Natural killer cell treated with Interleukin-12 subunit alpha and Interleukin-12 subunit beta and Interleukin-15 and Interleukin-18, amount 100 ng/mL, for 72 hours (primary cell): ENCODE measurements around the gene UBE2S. TPM values are rescaled to one million over a fixed set of nuclear protein-coding genes. Genes with fewer than 3 reads are reported as not detected.
A peak's percentile ranks its signal among the peaks of the same experiment; 100 is the strongest.
"Not testable (repeated sequence)": the region's sequence is repeated elsewhere in the genome, so short reads cannot be mapped to it uniquely, and the experiment has no call there.

Experiments used
- ATAC-seq, 2 donors: fragments of 150-1000 bp; cut with Tn5 transposase in 1 of 2; sonication (Bioruptor Pico), chemical (Tn5 transposase) in 1 of 2; 2 replicates each; pipeline ENCODE4 v1.10.0; 2021
- DNase-seq: peaks from one replicate; pipeline ENCODE4 v3.0.0; 2022; ENCODE audit warnings: low spot score
- H3K27ac Mint-ChIP-seq, 2 donors: 1 replicate in 1 of 2; 2 replicates in 1 of 2; pipeline ENCODE4 v1.8.0; 2022; ENCODE audit warnings: mixed read lengths in 2 of 2, mild to moderate bottlenecking in 1 of 2, moderate library complexity in 1 of 2
- H3K27me3 Mint-ChIP-seq, 2 donors: 1 replicate in 1 of 2; 2 replicates in 1 of 2; pipeline ENCODE4 v1.8.0; 2022; ENCODE audit warnings: mixed read lengths in 2 of 2
- H3K36me3 Mint-ChIP-seq: one replicate; pipeline ENCODE4 v1.8.0; 2022; ENCODE audit warnings: mixed read lengths
- H3K4me1 Mint-ChIP-seq, 2 donors: 1 replicate in 1 of 2; 2 replicates in 1 of 2; pipeline ENCODE4 v1.8.0; 2022; ENCODE audit warnings: low read depth in 2 of 2, mixed read lengths in 2 of 2, mild to moderate bottlenecking in 1 of 2
- H3K4me3 Mint-ChIP-seq: one replicate; pipeline ENCODE4 v1.8.0; 2022; ENCODE audit warnings: mixed read lengths
- H3K9me3 Mint-ChIP-seq: 2 replicates; pipeline ENCODE4 v1.8.0; 2022; ENCODE audit warnings: mixed read lengths
- total RNA-seq, 2 donors: library from RNA; stranded (reverse); gene quantifications; one replicate each; pipeline ENCODE4 v1.2.3, GENCODE V29; 2022

The UBE2S gene
- total RNA-seq, 2 donors from 2014 or later, result 247 to 423 TPM

DNA sequence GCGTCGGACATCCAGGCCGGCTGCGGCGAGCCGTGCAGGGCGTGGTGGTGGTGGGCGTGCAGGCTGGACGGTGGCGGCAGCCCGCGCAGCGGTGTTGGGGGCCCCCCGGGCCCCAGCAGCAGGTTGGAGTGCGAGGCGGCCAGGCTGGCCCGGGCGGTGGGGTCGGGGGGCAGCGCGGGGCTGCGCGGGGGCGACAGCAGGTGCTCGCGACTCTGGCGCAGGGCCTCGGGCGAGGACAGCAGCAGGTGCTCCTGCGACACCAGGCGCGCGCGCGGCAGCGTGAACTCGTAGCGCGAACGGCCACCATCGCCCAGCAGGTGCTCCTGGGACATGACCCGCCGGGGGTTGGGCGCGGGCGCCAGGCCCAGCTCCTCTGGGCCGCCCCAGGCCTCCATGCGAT lies 25.7 kb upstream of the UBE2S start:
- ATAC-seq, result no peak
- no peak overlapping the region for H3K4me3 Mint-ChIP-seq
- no peaks in the 10 kb centered on the region for H3K36me3 Mint-ChIP-seq
- peaks cover 0 to 2% of the 10 kb centered on the region in 2 donors for H3K4me1 Mint-ChIP-seq
- no peak overlapping the region for H3K27ac Mint-ChIP-seq
- no peak for DNase-seq
- no peaks in the 10 kb centered on the region for H3K9me3 Mint-ChIP-seq
- H3K27me3 Mint-ChIP-seq, result peaks cover 20 to 32% of the 10 kb centered on the region in 2 donors

GRCh38 chr19:55432241-55432959 lies 24.8 kb upstream of the UBE2S start:
- Mint-ChIP-seq H3K36me3 (no peaks in the 10 kb centered on the region), H3K27ac (no peak overlapping the region), H3K4me1 (peaks cover 0 to 2% of the 10 kb centered on the region in 2 donors), H3K27me3 (peaks cover 18 to 31% of the 10 kb centered on the region in 2 donors), H3K9me3 (no peaks in the 10 kb centered on the region), H3K4me3 (no peak overlapping the region)
- DNase-seq (no peak), ATAC-seq (no peak)

DNA sequence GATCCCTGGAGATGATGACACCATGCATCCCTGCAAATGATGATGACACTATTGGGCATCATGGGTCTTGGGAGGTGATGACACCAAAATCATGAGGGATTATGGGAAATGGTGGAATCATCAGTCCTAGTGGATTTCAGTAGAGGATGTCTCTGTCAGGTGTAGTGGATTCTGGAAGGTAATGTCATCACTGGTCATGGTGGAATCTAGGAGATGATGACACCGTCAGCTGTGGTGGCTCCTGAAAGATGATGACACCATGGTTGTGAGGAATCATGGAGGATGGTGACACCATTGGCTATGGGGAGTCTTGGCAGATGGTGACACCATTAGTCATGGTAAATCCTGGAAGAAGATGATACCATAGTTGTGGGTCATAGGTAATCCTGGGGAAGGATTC lies 23.6 kb upstream of the UBE2S start:
- no peak for ATAC-seq
- no peak overlapping the region for H3K27ac Mint-ChIP-seq
- peaks cover 0 to 2% of the 10 kb centered on the region in 2 donors for H3K4me1 Mint-ChIP-seq
- H3K9me3 Mint-ChIP-seq, result no peaks in the 10 kb centered on the region
- no peaks in the 10 kb centered on the region for H3K36me3 Mint-ChIP-seq
- no peak overlapping the region for H3K4me3 Mint-ChIP-seq
- no peak for DNase-seq
- peaks cover 14 to 24% of the 10 kb centered on the region in 2 donors for H3K27me3 Mint-ChIP-seq

GRCh38 chr19:55426042-55426441 lies 18.5 kb upstream of the UBE2S start:
- no peaks in the 10 kb centered on the region for H3K9me3 Mint-ChIP-seq
- H3K4me3 Mint-ChIP-seq, result no peak overlapping the region
- ATAC-seq, result no peak
- H3K27me3 Mint-ChIP-seq, result peaks cover 9 to 18% of the 10 kb centered on the region in 2 donors
- no peak overlapping the region for H3K27ac Mint-ChIP-seq
- H3K36me3 Mint-ChIP-seq, result no peaks in the 10 kb centered on the region
- no peak for DNase-seq
- peaks cover 4 to 6% of the 10 kb centered on the region in 2 donors for H3K4me1 Mint-ChIP-seq

GRCh38 chr19:55424518-55424917 lies 16.9 kb upstream of the UBE2S start:
- no peak for DNase-seq
- Mint-ChIP-seq H3K27ac (no peak overlapping the region), H3K9me3 (no peaks in the 10 kb centered on the region), H3K4me1 (peaks cover 4 to 6% of the 10 kb centered on the region in 2 donors), H3K36me3 (no peaks in the 10 kb centered on the region), H3K27me3 (peaks cover 7 to 20% of the 10 kb centered on the region in 2 donors), H3K4me3 (no peak overlapping the region)
- no peak for ATAC-seq

DNA sequence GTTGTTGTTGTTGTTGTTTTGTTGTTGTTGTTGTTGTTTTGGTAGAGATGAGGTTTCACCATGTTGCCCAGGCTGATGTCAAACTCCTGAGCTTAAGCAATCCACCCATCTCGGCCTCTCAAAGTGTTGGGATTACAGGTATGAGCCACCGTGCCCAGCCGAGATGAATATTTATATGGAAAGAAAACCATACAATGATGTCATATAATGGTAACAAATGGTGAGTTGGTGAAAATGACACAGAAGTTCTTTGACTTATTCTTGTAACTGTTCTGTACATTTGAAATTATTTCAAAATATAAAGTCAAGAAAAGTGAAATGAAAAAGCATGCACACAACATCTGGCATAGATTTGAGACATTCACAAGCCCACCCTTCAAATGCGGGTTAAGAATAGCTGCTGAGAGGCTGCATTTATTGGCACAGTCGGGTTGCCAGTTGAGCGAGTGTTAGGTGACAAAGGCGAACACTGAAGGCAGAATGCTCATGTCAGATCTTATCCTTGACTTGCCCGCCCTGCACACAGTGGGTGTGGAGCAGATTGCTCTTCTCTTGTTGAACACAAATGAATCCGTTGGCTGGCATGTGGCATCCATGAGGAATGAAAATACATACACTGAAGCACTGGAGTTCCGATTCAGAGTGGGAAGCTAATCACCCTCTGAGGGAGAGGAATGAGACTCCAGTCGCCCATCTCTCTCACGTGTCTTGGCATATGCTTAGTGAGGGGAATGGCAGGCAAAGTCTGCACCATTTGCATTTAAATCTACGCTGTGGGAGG lies 15.8 kb upstream of the UBE2S start:
- no peak for ATAC-seq
- no peak overlapping the region for H3K27ac Mint-ChIP-seq
- H3K27me3 Mint-ChIP-seq, result peaks cover 3 to 20% of the 10 kb centered on the region in 2 donors

GRCh38 chr19:55421281-55421680 lies 13.7 kb upstream of the UBE2S start:
- peak in 1 of 2 donors; percentile 61 for ATAC-seq
- H3K27me3 Mint-ChIP-seq, result peaks cover 6 to 20% of the 10 kb centered on the region in 2 donors
- H3K4me3 Mint-ChIP-seq, H3K9me3 Mint-ChIP-seq, DNase-seq, H3K27ac Mint-ChIP-seq, H3K4me1 Mint-ChIP-seq, H3K36me3 Mint-ChIP-seq: not testable (repeated sequence)

More for the DNA sequence above, 15.8 kb upstream of the UBE2S start:
- DNase-seq, result no peak
- Mint-ChIP-seq H3K4me1 (peaks cover 4 to 6% of the 10 kb centered on the region in 2 donors), H3K36me3 (no peaks in the 10 kb centered on the region), H3K4me3 (no peak overlapping the region), H3K9me3 (no peaks in the 10 kb centered on the region)

GRCh38 chr19:55419624-55420236 lies 12.1 kb upstream of the UBE2S start:
- Mint-ChIP-seq H3K9me3 (no peaks in the 10 kb centered on the region), H3K36me3 (no peaks in the 10 kb centered on the region), H3K27ac (no peak overlapping the region), H3K27me3 (peaks cover 6 to 15% of the 10 kb centered on the region in 2 donors), H3K4me3 (no peak overlapping the region), H3K4me1 (peaks cover 4 to 6% of the 10 kb centered on the region in 2 donors)
- DNase-seq (no peak), ATAC-seq (peak in 1 of 2 donors; percentile 24)

- H3K4me1 Mint-ChIP-seq, result peaks cover 4 to 6% of the 10 kb centered on the region in 2 donors
- H3K27me3 Mint-ChIP-seq, result peaks cover 6 to 10% of the 10 kb centered on the region in 2 donors
- no peaks in the 10 kb centered on the region for H3K9me3 Mint-ChIP-seq
- H3K27ac Mint-ChIP-seq, result no peak overlapping the region
- no peak overlapping the region for H3K4me3 Mint-ChIP-seq
- DNase-seq (no peak), ATAC-seq (peak in 1 of 2 donors; percentile 24)
- no peaks in the 10 kb centered on the region for H3K36me3 Mint-ChIP-seq
Measured at GRCh38 chr19:55419103-55419502, 11.5 kb upstream of the UBE2S start.

- H3K27me3 Mint-ChIP-seq, result peaks cover 6% of the 10 kb centered on the region in 2 donors
- no peak overlapping the region for H3K4me3 Mint-ChIP-seq
- DNase-seq (no peak), ATAC-seq (peak; percentile 67 to 70)
- no peak overlapping the region for H3K27ac Mint-ChIP-seq
- H3K4me1 Mint-ChIP-seq, result peaks cover 4 to 6% of the 10 kb centered on the region in 2 donors
- H3K36me3 Mint-ChIP-seq, result no peaks in the 10 kb centered on the region
- H3K9me3 Mint-ChIP-seq, result no peaks in the 10 kb centered on the region
Measured at GRCh38 chr19:55418185-55418584, 10.6 kb upstream of the UBE2S start.

- Mint-ChIP-seq H3K27ac (no peak overlapping the region), H3K9me3 (no peaks in the 10 kb centered on the region), H3K4me1 (peaks cover 28% of the 10 kb centered on the region in 2 donors), H3K27me3 (no peaks in the 10 kb centered on the region), H3K4me3 (peak overlapping the region; percentile 51), H3K36me3 (peaks cover 14% of the 10 kb centered on the region)
- DNase-seq (no peak), ATAC-seq (no peak)
Measured at GRCh38 chr19:55410168-55410567, 2.6 kb upstream of the UBE2S start.

DNA sequence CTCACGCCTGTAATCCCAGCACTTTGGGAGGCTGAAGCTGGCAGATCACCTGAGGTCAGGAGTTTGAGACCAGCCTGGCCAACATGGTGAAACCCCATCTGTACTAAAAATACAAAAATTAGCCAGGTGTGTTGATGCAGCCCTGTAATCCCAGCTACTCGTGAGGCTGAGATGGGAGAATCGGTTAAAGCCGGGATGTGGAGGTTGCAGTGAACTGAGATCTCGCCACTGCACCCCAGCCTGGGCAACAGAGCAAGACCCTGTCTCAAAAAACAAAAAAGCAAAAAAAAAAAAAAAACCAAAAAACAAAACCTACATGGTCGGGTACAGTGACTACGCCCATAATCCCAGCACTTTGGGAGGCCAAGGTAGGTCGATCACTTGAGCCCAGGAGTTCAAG lies 1.6 kb upstream of the UBE2S start:
- not testable (repeated sequence) for DNase-seq, ATAC-seq, H3K27me3 Mint-ChIP-seq, H3K9me3 Mint-ChIP-seq
- H3K27ac Mint-ChIP-seq, result peak overlapping the region in 1 of 2 donors; percentile 95
- peak overlapping the region; percentile 96 for H3K4me3 Mint-ChIP-seq
- H3K36me3 Mint-ChIP-seq, result peaks cover 14% of the 10 kb centered on the region
- peaks cover 28% of the 10 kb centered on the region in 2 donors for H3K4me1 Mint-ChIP-seq

DNA sequence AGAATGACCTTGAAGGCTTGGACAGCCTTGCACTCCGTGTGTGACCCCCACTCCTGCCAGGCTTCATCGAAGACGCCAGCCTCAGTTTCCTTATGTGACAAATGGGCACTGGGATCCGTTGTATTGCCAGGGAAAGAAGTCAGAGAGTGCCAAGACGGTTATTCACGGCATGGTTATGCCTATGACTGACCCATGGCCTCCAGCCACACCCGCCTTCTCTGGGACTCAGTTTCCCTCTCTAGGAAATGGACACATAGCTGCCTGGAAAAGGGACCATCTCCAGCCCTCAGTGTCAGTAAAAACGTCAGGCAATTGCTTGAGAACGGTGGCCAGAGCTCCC lies 915 bp upstream of the UBE2S start:
- Mint-ChIP-seq H3K27ac (peak overlapping the region; percentile 95 to 97), H3K27me3 (no peaks in the 10 kb centered on the region), H3K4me1 (peaks cover 28% of the 10 kb centered on the region in 2 donors), H3K4me3 (peak overlapping the region; percentile 96), H3K36me3 (peaks cover 14% of the 10 kb centered on the region), H3K9me3 (no peaks in the 10 kb centered on the region)
- no peak for ATAC-seq
- DNase-seq, result no peak
